DOHH2 (cell line): ENCODE results near the gene RAD51B.

ENCODE experiments used
- EZH2phosphoT487 ChIP-seq: fragments of 200-600 bp; sonication (generic); IDR thresholded peaks from 2 replicates; pipeline ENCODE4 v1.6.1; 2017; ENCODE audit warnings: borderline replicate concordance, mild to moderate bottlenecking, antibody characterized with exemption, low read length, moderate library complexity, mixed read lengths
- TF ChIP-seq, protein P1 (sequence below): fragments of 200-600 bp; sonication (generic); IDR thresholded peaks from one replicate; pipeline ENCODE4 v1.5.1; 2014; ENCODE audit warnings: antibody characterized with exemption, mild to moderate bottlenecking, low read depth, low read length; ENCODE audit not compliant: poor library complexity, severe bottlenecking

GRCh38 chr14:68576031-68576430 lies 756.5 kb downstream of the RAD51B start:
- TF ChIP-seq, protein P1, sequence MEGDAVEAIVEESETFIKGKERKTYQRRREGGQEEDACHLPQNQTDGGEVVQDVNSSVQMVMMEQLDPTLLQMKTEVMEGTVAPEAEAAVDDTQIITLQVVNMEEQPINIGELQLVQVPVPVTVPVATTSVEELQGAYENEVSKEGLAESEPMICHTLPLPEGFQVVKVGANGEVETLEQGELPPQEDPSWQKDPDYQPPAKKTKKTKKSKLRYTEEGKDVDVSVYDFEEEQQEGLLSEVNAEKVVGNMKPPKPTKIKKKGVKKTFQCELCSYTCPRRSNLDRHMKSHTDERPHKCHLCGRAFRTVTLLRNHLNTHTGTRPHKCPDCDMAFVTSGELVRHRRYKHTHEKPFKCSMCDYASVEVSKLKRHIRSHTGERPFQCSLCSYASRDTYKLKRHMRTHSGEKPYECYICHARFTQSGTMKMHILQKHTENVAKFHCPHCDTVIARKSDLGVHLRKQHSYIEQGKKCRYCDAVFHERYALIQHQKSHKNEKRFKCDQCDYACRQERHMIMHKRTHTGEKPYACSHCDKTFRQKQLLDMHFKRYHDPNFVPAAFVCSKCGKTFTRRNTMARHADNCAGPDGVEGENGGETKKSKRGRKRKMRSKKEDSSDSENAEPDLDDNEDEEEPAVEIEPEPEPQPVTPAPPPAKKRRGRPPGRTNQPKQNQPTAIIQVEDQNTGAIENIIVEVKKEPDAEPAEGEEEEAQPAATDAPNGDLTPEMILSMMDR = no peak
- TF ChIP-seq EZH2phosphoT487 = no peak
